T-cell (primary cell): ENCODE results near the gene HS6ST1. TPM values are rescaled to one million over a fixed set of nuclear protein-coding genes. Genes with fewer than 3 reads are reported as not detected.
"Not testable (repeated sequence)": the region's sequence is repeated elsewhere in the genome, so short reads cannot be mapped to it uniquely, and the experiment has no call there.

Experiments used
- ATAC-seq, 4 experiments: fragments of 200-7000 bp in 3 of 4; fragments of 150-1000 bp in 1 of 4; cut with Tn5 transposase; replicated peaks in 1 of 4; 1 replicate in 3 of 4; 2 replicates in 1 of 4; pipeline ENCODE4 v1.10.0; 2021; ENCODE audit warnings: moderate library complexity in 3 of 4, mild to moderate bottlenecking in 2 of 4, moderate number of reproducible peaks in 1 of 4
- CTCF ChIA-PET, 2 donors: fragments of 300-600 bp; sonication (Branson Sonifier 250); formaldehyde crosslinking; loops; one replicate each; lab custom pipeline; 2022; ENCODE audit warnings: antibody characterized with exemption in 2 of 2; lab: Charles Lee
- POLR2A ChIA-PET, 2 donors: fragments of 300-600 bp; sonication (Branson Sonifier 250); formaldehyde crosslinking; loops; one replicate each; lab custom pipeline; 2022; ENCODE audit warnings: antibody characterized with exemption in 2 of 2; lab: Charles Lee
- DNase-seq, 35 experiments: peaks; one replicate each; pipeline versions ENCODE4 v3.0.0 to v3.0.0-alpha.2; 2013 to 2023
- H3K27ac ChIP-seq: one replicate; pipeline ENCODE4 v1.5.1; 2013; ENCODE audit warnings: low read length
- H3K27me3 ChIP-seq, 2 experiments: replicated peaks in 1 of 2; 1 replicate in 1 of 2; 2 replicates in 1 of 2; pipeline versions ENCODE4 v1.6.1 to v1.7.0; 2013; ENCODE audit warnings: low read length in 1 of 2, mixed read lengths in 1 of 2; ENCODE audit not compliant: control insufficient read depth in 2 of 2, insufficient read depth in 2 of 2; ENCODE audit errors: extremely low read depth in 1 of 2
- H3K36me3 ChIP-seq, 2 donors: 1 replicate in 1 of 2; 2 replicates in 1 of 2; pipeline versions ENCODE4 v1.6.1 to v1.7.0; 2013; ENCODE audit warnings: low read length in 1 of 2; ENCODE audit not compliant: control insufficient read depth in 2 of 2, insufficient read depth in 1 of 2; ENCODE audit errors: extremely low read depth in 1 of 2
- H3K4me1 ChIP-seq, 2 experiments: 1 replicate in 1 of 2; 2 replicates in 1 of 2; pipeline versions ENCODE4 v1.6.1 to v1.7.0; 2013; ENCODE audit warnings: low read length in 2 of 2, mixed read lengths in 1 of 2; ENCODE audit not compliant: insufficient read depth in 2 of 2, control insufficient read depth in 1 of 2; ENCODE audit errors: extremely low read depth in 1 of 2
- H3K4me3 ChIP-seq, 2 donors: 1 replicate in 1 of 2; 2 replicates in 1 of 2; pipeline versions ENCODE4 v1.5.1 to v1.7.0; 2013; ENCODE audit warnings: mild to moderate bottlenecking in 2 of 2, low read length in 1 of 2, moderate library complexity in 1 of 2; ENCODE audit not compliant: control insufficient read depth in 1 of 2; ENCODE audit errors: extremely low read depth in 1 of 2
- H3K9me3 ChIP-seq: 2 replicates; pipeline ENCODE4 v1.7.0; 2013
- H3K27ac Mint-ChIP-seq, 2 donors: one replicate each; pipeline ENCODE4 v1.8.0; 2020 to 2021; ENCODE audit warnings: mild to moderate bottlenecking in 2 of 2, mixed read lengths in 2 of 2
- H3K27me3 Mint-ChIP-seq, 2 donors: one replicate each; pipeline ENCODE4 v1.8.0; 2021 to 2022; ENCODE audit warnings: mixed read lengths in 2 of 2
- H3K36me3 Mint-ChIP-seq: one replicate; pipeline ENCODE4 v1.8.0; 2021; ENCODE audit warnings: mixed read lengths
- H3K4me1 Mint-ChIP-seq, 3 donors: one replicate each; pipeline ENCODE4 v1.8.0; 2020 to 2022; ENCODE audit warnings: mixed read lengths in 3 of 3, mild to moderate bottlenecking in 1 of 3
- H3K4me3 Mint-ChIP-seq, 3 donors: one replicate each; pipeline ENCODE4 v1.8.0; 2020 to 2022; ENCODE audit warnings: mild to moderate bottlenecking in 3 of 3, mixed read lengths in 3 of 3, moderate library complexity in 3 of 3
- H3K9me3 Mint-ChIP-seq, 3 donors: one replicate each; pipeline ENCODE4 v1.8.0; 2020 to 2022; ENCODE audit warnings: mixed read lengths in 3 of 3
- WGBS: methylation state at CpG from one replicate; pipeline ENCODE4 v1.1.5; 2013; ENCODE audit warnings: missing lambda C conversion rate; ENCODE audit not compliant: insufficient coverage; 5-methylcytosine and 5-hydroxymethylcytosine counted together
- total RNA-seq, 35 experiments: library from RNA in 6 of 35; stranded (reverse) in 6 of 35; fragments of 120-200 nt in 1 of 35; gene quantifications; one replicate each; pipeline versions ENCODE4 v1.2.1 to v1.2.4 and lab custom pipeline; 2013 to 2026

Gene HS6ST1
- total RNA-seq, 5 donors from 2014 or later (not counting 1 experiment from before 2014, with no cell fraction given) = 7.6 to 15.6 (median 15.4) TPM

- CTCF ChIA-PET = no interaction called here
Observed at GRCh38 chr2:128260239-128261138, 58.2 kb downstream of the HS6ST1 start.

GRCh38 chr2:128259585-128259984 lies 59.1 kb downstream of the HS6ST1 start:
- H3K27ac Mint-ChIP-seq = no peak overlapping the region
- H3K36me3 Mint-ChIP-seq = no peaks in the 10 kb centered on the region
- ChIA-PET POLR2A (interaction anchor here in 1 of 2 donors (0.7 kb wide), 1 partner anchor 1683 kb away, joined by 3 read pairs; no protein-coding TSS in a partner anchor), CTCF (no interaction called here)
- no peaks in the 10 kb centered on the region for H3K4me1 Mint-ChIP-seq
- no peak overlapping the region for H3K4me3 ChIP-seq
- H3K27me3 Mint-ChIP-seq = peaks cover 0 to 3% of the 10 kb centered on the region in 2 donors
- no peaks in the 10 kb centered on the region for H3K9me3 ChIP-seq
- H3K27ac ChIP-seq = no peak overlapping the region
- H3K9me3 Mint-ChIP-seq = no peaks in the 10 kb centered on the region
- no peaks in the 10 kb centered on the region for H3K36me3 ChIP-seq
- ATAC-seq (no peak), DNase-seq (no peak)
- WGBS = 94% methylated on average over 3 of the region's 5 CpGs
- no peak overlapping the region for H3K4me3 Mint-ChIP-seq
- H3K27me3 ChIP-seq = peaks cover 0 to 7% of the 10 kb centered on the region in 2 experiments
- H3K4me1 ChIP-seq = no peaks in the 10 kb centered on the region

More at GRCh38 chr2:128260239-128261138, 58.2 kb downstream of the HS6ST1 start:
- Mint-ChIP-seq H3K27me3 (peaks cover 0 to under 1% of the 10 kb centered on the region in 2 donors), H3K4me3 (no peak overlapping the region), H3K9me3 (no peaks in the 10 kb centered on the region), H3K4me1 (no peaks in the 10 kb centered on the region), H3K27ac (no peak overlapping the region), H3K36me3 (no peaks in the 10 kb centered on the region)
- H3K27ac ChIP-seq = no peak overlapping the region
- POLR2A ChIA-PET = no interaction called here
- no peaks in the 10 kb centered on the region for H3K36me3 ChIP-seq
- 89% methylated on average over 17 of the region's 24 CpGs for WGBS
- H3K4me1 ChIP-seq = no peaks in the 10 kb centered on the region
- DNase-seq (no peak), ATAC-seq (no peak)
- peaks cover 0 to 6% of the 10 kb centered on the region in 2 experiments for H3K27me3 ChIP-seq
- H3K4me3 ChIP-seq = no peak overlapping the region
- H3K9me3 ChIP-seq = no peaks in the 10 kb centered on the region

- POLR2A ChIA-PET = no interaction called here
Observed at GRCh38 chr2:128258218-128258617, 60.5 kb downstream of the HS6ST1 start.

GRCh38 chr2:128252501-128252900 lies 66.2 kb downstream of the HS6ST1 start:
- ATAC-seq (no peak), DNase-seq (no peak)
- peaks cover 0 to 3% of the 10 kb centered on the region in 2 donors for H3K27me3 Mint-ChIP-seq
- no peaks in the 10 kb centered on the region for H3K36me3 Mint-ChIP-seq
- Histone ChIP-seq H3K4me1 (no peaks in the 10 kb centered on the region), H3K4me3 (no peak overlapping the region), H3K27ac (no peak overlapping the region), H3K9me3 (no peaks in the 10 kb centered on the region), H3K36me3 (no peaks in the 10 kb centered on the region), H3K27me3 (peaks cover 0 to 12% of the 10 kb centered on the region in 2 experiments)
- H3K4me3 Mint-ChIP-seq = no peak overlapping the region
- WGBS = 92% methylated on average over 3 of the region's 6 CpGs
- no peaks in the 10 kb centered on the region for H3K9me3 Mint-ChIP-seq
- H3K27ac Mint-ChIP-seq = no peak overlapping the region
- no peaks in the 10 kb centered on the region for H3K4me1 Mint-ChIP-seq
- CTCF ChIA-PET = no interaction called here
- POLR2A ChIA-PET = no interaction called here

More at GRCh38 chr2:128258218-128258617, 60.5 kb downstream of the HS6ST1 start:
- no peak overlapping the region for H3K27ac ChIP-seq
- no peaks in the 10 kb centered on the region for H3K4me1 Mint-ChIP-seq
- H3K4me3 ChIP-seq = no peak overlapping the region
- H3K36me3 ChIP-seq = no peaks in the 10 kb centered on the region
- peaks cover 0 to 3% of the 10 kb centered on the region in 2 donors for H3K27me3 Mint-ChIP-seq
- H3K4me1 ChIP-seq = no peaks in the 10 kb centered on the region
- H3K9me3 Mint-ChIP-seq = no peaks in the 10 kb centered on the region
- H3K4me3 Mint-ChIP-seq = no peak overlapping the region
- H3K27ac Mint-ChIP-seq = no peak overlapping the region
- CTCF ChIA-PET = interaction anchor here in 1 of 2 donors (0.6 kb wide), 1 partner anchor 382 kb away, joined by 3 read pairs; no protein-coding TSS in a partner anchor
- peaks cover 0 to 10% of the 10 kb centered on the region in 2 experiments for H3K27me3 ChIP-seq
- WGBS = 89% methylated on average over 4 of the region's 6 CpGs
- H3K36me3 Mint-ChIP-seq = no peaks in the 10 kb centered on the region
- H3K9me3 ChIP-seq = no peaks in the 10 kb centered on the region
- ATAC-seq (no peak), DNase-seq (no peak)

- H3K4me1 ChIP-seq, H3K4me3 ChIP-seq, H3K4me3 Mint-ChIP-seq, H3K36me3 ChIP-seq, H3K27me3 Mint-ChIP-seq, ATAC-seq, H3K9me3 ChIP-seq, H3K36me3 Mint-ChIP-seq, H3K27ac Mint-ChIP-seq, H3K9me3 Mint-ChIP-seq, DNase-seq, POLR2A ChIA-PET, CTCF ChIA-PET, H3K4me1 Mint-ChIP-seq, H3K27ac ChIP-seq: not testable (repeated sequence)
- peaks cover 0 to 12% of the 10 kb centered on the region in 2 experiments for H3K27me3 ChIP-seq
- 90% methylated on average over 4 of the region's 6 CpGs for WGBS
Observed at GRCh38 chr2:128252086-128252485, 66.6 kb downstream of the HS6ST1 start.

GRCh38 chr2:128250229-128251025 lies 68.2 kb downstream of the HS6ST1 start:
- H3K4me1 Mint-ChIP-seq = peaks cover 6 to 16% (median 14%) of the 10 kb centered on the region in 3 donors
- peaks cover 0 to 2% of the 10 kb centered on the region in 2 donors for H3K27me3 Mint-ChIP-seq
- Histone ChIP-seq H3K27ac (no peak overlapping the region), H3K9me3 (no peaks in the 10 kb centered on the region), H3K36me3 (no peaks in the 10 kb centered on the region), H3K4me3 (no peak overlapping the region), H3K27me3 (peaks cover 0 to 12% of the 10 kb centered on the region in 2 experiments), H3K4me1 (no peaks in the 10 kb centered on the region)
- H3K9me3 Mint-ChIP-seq = no peaks in the 10 kb centered on the region
- H3K36me3 Mint-ChIP-seq = no peaks in the 10 kb centered on the region
- POLR2A ChIA-PET = no interaction called here
- CTCF ChIA-PET = interaction anchor here in 1 of 2 donors (0.7 kb wide), 1 partner anchor 127 kb away, joined by 4 read pairs; no protein-coding TSS in a partner anchor
- no peak overlapping the region for H3K27ac Mint-ChIP-seq
- DNase-seq (no peak), ATAC-seq (no peak)
- H3K4me3 Mint-ChIP-seq = no peak overlapping the region
- no CpG with 5 or more reads among the region's 8 CpGs for WGBS
